Esophagus muscularis mucosa (tissue), 2 donors: ENCODE measurements around the gene ZCCHC13.

Experiments
- EP300 ChIP-seq: sonication (generic); formaldehyde crosslinking; IDR thresholded peaks from one replicate; pipeline ENCODE4 v1.6.1; 2017; ENCODE audit warnings: antibody characterized with exemption
- POLR2A ChIP-seq: fragments of 450-650 bp; IDR thresholded peaks from one replicate; pipeline ENCODE4 v1.6.1; 2017; ENCODE audit warnings: antibody characterized with exemption, moderate library complexity, mild to moderate bottlenecking, low read depth

DNA sequence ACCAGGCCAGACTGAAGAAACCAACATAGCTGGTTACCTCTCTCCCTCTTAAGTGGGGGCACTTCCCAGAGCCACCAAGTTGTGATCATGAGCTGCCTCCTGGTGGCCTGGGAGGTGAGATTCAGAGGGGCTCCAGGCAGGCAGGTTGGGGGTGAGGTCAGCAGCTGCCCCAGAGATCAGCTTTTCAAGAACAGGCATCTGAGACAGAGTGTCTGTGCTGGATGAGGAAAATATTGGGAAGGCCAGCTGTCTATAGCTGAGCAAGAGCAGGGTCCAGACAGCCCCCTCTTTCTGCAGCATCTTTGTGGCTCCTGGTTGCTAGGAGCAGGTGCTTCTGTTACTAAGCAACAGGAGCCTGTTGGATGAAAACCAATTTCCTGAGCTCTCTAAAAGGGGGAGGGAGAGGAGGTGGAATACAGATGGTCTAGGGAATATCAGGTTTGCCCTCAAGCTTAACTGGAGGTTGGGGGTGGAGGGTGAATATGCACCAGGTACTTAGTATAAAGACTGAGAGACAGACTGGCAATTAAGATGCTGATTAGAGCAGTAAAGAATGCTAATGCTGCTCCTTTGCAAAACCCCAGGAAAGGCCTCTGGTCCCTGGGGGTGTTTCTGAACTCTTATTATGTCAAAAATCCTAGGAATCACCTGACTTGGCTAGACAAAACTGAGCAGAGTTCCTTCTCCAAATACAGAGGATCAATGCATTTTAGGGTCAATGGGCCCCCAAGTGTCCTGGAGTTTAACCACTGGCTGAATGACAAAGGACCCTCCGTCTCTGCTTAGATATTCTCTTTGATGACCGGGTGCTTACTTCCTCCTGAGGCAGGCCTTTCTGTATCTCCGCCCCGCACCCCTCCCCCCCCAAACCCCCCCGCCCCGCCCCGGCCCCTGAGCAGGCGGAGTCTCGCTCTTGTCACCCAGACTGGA, 21.4 kb downstream of the ZCCHC13 start:
- TF ChIP-seq POLR2A (no peak), EP300 (no peak)
